ENCODE measurements around the gene PARD3B. TPM values are rescaled to one million over a fixed set of nuclear protein-coding genes. Genes with fewer than 3 reads are reported as not detected.

Gene PARD3B
- total and polyA plus RNA-seq, 2 donors from 2014 or later, result 5.3 to 29.6 TPM

GRCh38 chr2:205540036-205540435, 994.8 kb downstream of the PARD3B start:
- Histone ChIP-seq H3K36me3 (ENCODE audit: control insufficient read depth in 2 of 3, insufficient read depth in 3 of 3, low read length in 3 of 3) (no peaks in the 10 kb centered on the region), H3K9me3 (ENCODE audit: control insufficient read depth in 2 of 3, insufficient read depth in 1 of 3, low read length in 3 of 3) (no peaks in the 10 kb centered on the region), H3K9ac (ENCODE audit: low read length in 3 of 3) (no peak overlapping the region), H3K27ac (ENCODE audit: low read depth in 2 of 2, low read length in 2 of 2) (no peak overlapping the region), H3K4me3 (ENCODE audit: low read length in 3 of 3) (no peak overlapping the region), H3K4me1 (ENCODE audit: control insufficient read depth in 2 of 3, insufficient read depth in 2 of 3, low read depth in 1 of 3, low read length in 3 of 3) (no peaks in the 10 kb centered on the region), H3K27me3 (ENCODE audit: control insufficient read depth, insufficient read depth, low read length) (no peaks in the 10 kb centered on the region)
- intact Hi-C loops (cut with DNase I), result no loop called here
- TF ChIP-seq CTCF (IDR thresholded peaks at IDR 0.05; ENCODE audit: borderline replicate concordance, extremely low read depth, insufficient read depth), result no peak
- FAIRE-seq (no peak), DNase-seq (no peak)

GRCh38 chr2:205543262-205543843, 998.1 kb downstream of the PARD3B start:
- intact Hi-C loops (cut with DNase I), result no loop called here
- no peaks in the 10 kb centered on the region for H3K9me3 ChIP-seq (ENCODE audit: control insufficient read depth in 2 of 3, insufficient read depth in 1 of 3, low read length in 3 of 3)
- TF ChIP-seq CTCF (IDR thresholded peaks at IDR 0.05; ENCODE audit: borderline replicate concordance, extremely low read depth, insufficient read depth), result no peak
- H3K9ac ChIP-seq (ENCODE audit: low read length in 3 of 3), result no peak overlapping the region
- H3K4me3 ChIP-seq (ENCODE audit: low read length in 3 of 3), result no peak overlapping the region
- FAIRE-seq (no peak), DNase-seq (no peak)
- H3K4me1 ChIP-seq (ENCODE audit: control insufficient read depth in 2 of 3, insufficient read depth in 2 of 3, low read depth in 1 of 3, low read length in 3 of 3), result no peaks in the 10 kb centered on the region
- no peaks in the 10 kb centered on the region for H3K36me3 ChIP-seq (ENCODE audit: control insufficient read depth in 2 of 3, insufficient read depth in 3 of 3, low read length in 3 of 3)
- no peak overlapping the region for H3K27ac ChIP-seq (ENCODE audit: low read depth in 2 of 2, low read length in 2 of 2)
- no peaks in the 10 kb centered on the region for H3K27me3 ChIP-seq (ENCODE audit: control insufficient read depth, insufficient read depth, low read length)

GRCh38 chr2:205543937-205544702, 998.8 kb downstream of the PARD3B start:
- Histone ChIP-seq H3K27me3 (ENCODE audit: control insufficient read depth, insufficient read depth, low read length) (no peaks in the 10 kb centered on the region), H3K9me3 (ENCODE audit: control insufficient read depth in 2 of 3, insufficient read depth in 1 of 3, low read length in 3 of 3) (no peaks in the 10 kb centered on the region), H3K4me1 (ENCODE audit: control insufficient read depth in 2 of 3, insufficient read depth in 2 of 3, low read depth in 1 of 3, low read length in 3 of 3) (no peaks in the 10 kb centered on the region), H3K4me3 (ENCODE audit: low read length in 3 of 3) (no peak overlapping the region), H3K27ac (ENCODE audit: low read depth in 2 of 2, low read length in 2 of 2) (no peak overlapping the region), H3K36me3 (ENCODE audit: control insufficient read depth in 2 of 3, insufficient read depth in 3 of 3, low read length in 3 of 3) (no peaks in the 10 kb centered on the region), H3K9ac (ENCODE audit: low read length in 3 of 3) (no peak overlapping the region)
- no peak for TF ChIP-seq CTCF (IDR thresholded peaks at IDR 0.05; ENCODE audit: borderline replicate concordance, extremely low read depth, insufficient read depth)
- no peak for FAIRE-seq
- intact Hi-C loops (cut with DNase I), result no loop called here
- DNase-seq, result no peak
